Aorta (tissue), 5 donors: Measurements from ENCODE around the gene RBM20. TPM values are rescaled to one million over a fixed set of nuclear protein-coding genes. Genes with fewer than 3 reads are reported as not detected.

ENCODE experiments used
- ATAC-seq: fragments of 200-7000 bp; cut with Tn5 transposase; one replicate; pipeline ENCODE4 v1.9.1; 2022; ENCODE audit warnings: moderate library complexity; ENCODE audit not compliant: low FRiP score
- DNase-seq, 2 donors: peaks; one replicate each; pipeline ENCODE4 v3.0.0-alpha.2; 2020
- H3K27ac ChIP-seq, 2 donors: one replicate each; pipeline ENCODE4 v1.5.1; 2013; ENCODE audit warnings: low read length in 2 of 2, mild to moderate bottlenecking in 2 of 2, moderate library complexity in 2 of 2, control low read depth in 1 of 2, inconsistent platforms in 1 of 2, low read depth in 1 of 2
- H3K27me3 ChIP-seq, 2 donors: one replicate each; pipeline ENCODE4 v1.6.1; 2013; ENCODE audit warnings: control low read depth in 1 of 2, low read length in 1 of 2, mild to moderate bottlenecking in 1 of 2, moderate library complexity in 1 of 2; ENCODE audit not compliant: insufficient read depth in 2 of 2, control insufficient read depth in 1 of 2
- H3K36me3 ChIP-seq, 2 donors: one replicate each; pipeline ENCODE4 v1.6.1; 2013; ENCODE audit warnings: control low read depth in 1 of 2, low read length in 1 of 2, mild to moderate bottlenecking in 1 of 2; ENCODE audit not compliant: insufficient read depth in 2 of 2, control insufficient read depth in 1 of 2
- H3K4me1 ChIP-seq, 2 donors: one replicate each; pipeline ENCODE4 v1.6.1; 2013; ENCODE audit warnings: low read length in 2 of 2, control low read depth in 1 of 2, mild to moderate bottlenecking in 1 of 2, moderate library complexity in 1 of 2; ENCODE audit not compliant: insufficient read depth in 2 of 2, control insufficient read depth in 1 of 2
- H3K4me3 ChIP-seq, 2 donors: one replicate each; pipeline ENCODE4 v1.5.1; 2013; ENCODE audit warnings: low read length in 2 of 2, control low read depth in 1 of 2, mild to moderate bottlenecking in 1 of 2
- H3K9me3 ChIP-seq: one replicate; pipeline ENCODE4 v1.6.1; 2013; ENCODE audit warnings: mild to moderate bottlenecking, low read length; ENCODE audit not compliant: control insufficient read depth
- WGBS, 2 donors: extraction: QIAGEN DNeasy Blood & Tissue Kit; methylation state at CpG; one replicate each; pipeline ENCODE4 v1.1.7; 2013; 5-methylcytosine and 5-hydroxymethylcytosine counted together
- intact Hi-C, 2 donors: fragments of 100-400 bp; cut with DNase I; formaldehyde crosslinking; loops; one replicate each; pipeline versions ENCODE4 v1.14.2 to v1.15.0; 2022
- polyA plus RNA-seq, 2 donors: library from polyadenylated mRNA; stranded (reverse); fragments of 200-250 nt; gene quantifications; one replicate each; pipeline ENCODE4 v1.2.3, GENCODE V29; 2013
- total RNA-seq, 2 donors: library from RNA; stranded (reverse); fragmentation: NEBNext Ultra II Directional; extraction: Animal tissue kit (Norgen Biotek cat#: 25700); gene quantifications; one replicate each; pipeline ENCODE4 v1.2.1, GENCODE V29; 2021
- donor health status: healthy with polysubstance abuse.
- donor health status: Bipolar disorder and iron deficiency.
- donor health status: DM: no; HTN: no; CAD: no.
- donor health status: DM: no; HTN: no; CAD: no.
- donor health status: DM: yes; HTN: yes; CAD: no.

RBM20 gene
- total and polyA plus RNA-seq, 4 donors = 2.9 to 11.2 (median 8.0) TPM

- no peaks in the 10 kb centered on the region for H3K36me3 ChIP-seq
- no peaks in the 10 kb centered on the region for H3K9me3 ChIP-seq
- H3K27ac ChIP-seq = no peak overlapping the region
- no peak overlapping the region for H3K4me3 ChIP-seq
- intact Hi-C loops = no loop called here
- H3K27me3 ChIP-seq = no peaks in the 10 kb centered on the region
- no peaks in the 10 kb centered on the region for H3K4me1 ChIP-seq
- WGBS, 2 donors = 92 to 95% methylated on average over 3 of the region's 3 CpGs
- DNase-seq (no peak), ATAC-seq (no peak)
Observed at GRCh38 chr10:110777017-110777416, 132.9 kb downstream of the RBM20 start.

- Histone ChIP-seq H3K36me3 (no peaks in the 10 kb centered on the region), H3K9me3 (no peaks in the 10 kb centered on the region), H3K27me3 (no peaks in the 10 kb centered on the region), H3K27ac (no peak overlapping the region), H3K4me1 (no peaks in the 10 kb centered on the region), H3K4me3 (no peak overlapping the region)
- DNase-seq (no peak), ATAC-seq (no peak)
- 93 to 94% methylated on average over 4 of the region's 4 CpGs for WGBS, 2 donors
- intact Hi-C loops = no loop called here
Observed at GRCh38 chr10:110777661-110778060, 133.5 kb downstream of the RBM20 start.

GRCh38 chr10:110778211-110778610 is 134.1 kb downstream of the RBM20 start:
- Histone ChIP-seq H3K27me3 (no peaks in the 10 kb centered on the region), H3K4me1 (no peaks in the 10 kb centered on the region), H3K9me3 (no peaks in the 10 kb centered on the region), H3K4me3 (no peak overlapping the region), H3K36me3 (no peaks in the 10 kb centered on the region), H3K27ac (no peak overlapping the region)
- DNase-seq = no peak
- no peak for ATAC-seq
- WGBS, 2 donors = 53 to 61% methylated on average over 1 of the region's 1 CpG
- intact Hi-C loops = no loop called here

- Histone ChIP-seq H3K4me1 (no peaks in the 10 kb centered on the region), H3K4me3 (no peak overlapping the region), H3K36me3 (no peaks in the 10 kb centered on the region), H3K9me3 (no peaks in the 10 kb centered on the region), H3K27ac (no peak overlapping the region), H3K27me3 (no peaks in the 10 kb centered on the region)
- 82 to 87% methylated on average over 3 of the region's 3 CpGs for WGBS, 2 donors
- no peak for ATAC-seq
- no peak for DNase-seq
- intact Hi-C loops = no loop called here
Observed at GRCh38 chr10:110779489-110779888, 135.4 kb downstream of the RBM20 start.

GRCh38 chr10:110780704-110781103 is 136.6 kb downstream of the RBM20 start:
- DNase-seq (no peak), ATAC-seq (no peak)
- WGBS, 2 donors = 74 to 79% methylated on average over 8 of the region's 8 CpGs
- Histone ChIP-seq H3K4me3 (no peak overlapping the region), H3K9me3 (no peaks in the 10 kb centered on the region), H3K36me3 (no peaks in the 10 kb centered on the region), H3K27ac (no peak overlapping the region), H3K4me1 (peaks cover 0 to 3% of the 10 kb centered on the region in 2 donors), H3K27me3 (no peaks in the 10 kb centered on the region)
- intact Hi-C loops = no loop called here

- no peak overlapping the region for H3K27ac ChIP-seq
- 89 to 90% methylated on average over 7 of the region's 7 CpGs for WGBS, 2 donors
- no peak overlapping the region for H3K4me3 ChIP-seq
- DNase-seq = no peak
- peak; percentile 24 for ATAC-seq
- no peaks in the 10 kb centered on the region for H3K27me3 ChIP-seq
- intact Hi-C loops = no loop called here
- no peaks in the 10 kb centered on the region for H3K9me3 ChIP-seq
- no peaks in the 10 kb centered on the region for H3K36me3 ChIP-seq
- peaks cover 0 to 3% of the 10 kb centered on the region in 2 donors for H3K4me1 ChIP-seq
Observed at GRCh38 chr10:110781139-110781538, 137.0 kb downstream of the RBM20 start.

- intact Hi-C loops = no loop called here
- no peaks in the 10 kb centered on the region for H3K27me3 ChIP-seq
- peaks cover 0 to 3% of the 10 kb centered on the region in 2 donors for H3K4me1 ChIP-seq
- 96 to 97% methylated on average over 2 of the region's 2 CpGs for WGBS, 2 donors
- no peak for ATAC-seq
- DNase-seq = no peak
- no peaks in the 10 kb centered on the region for H3K9me3 ChIP-seq
- no peak overlapping the region for H3K4me3 ChIP-seq
- no peak overlapping the region for H3K27ac ChIP-seq
- H3K36me3 ChIP-seq = no peaks in the 10 kb centered on the region
Observed at GRCh38 chr10:110782616-110783015, 138.5 kb downstream of the RBM20 start.

GRCh38 chr10:110783509-110784107 is 139.5 kb downstream of the RBM20 start:
- H3K9me3 ChIP-seq = no peaks in the 10 kb centered on the region
- peaks cover 0 to 3% of the 10 kb centered on the region in 2 donors for H3K4me1 ChIP-seq
- 29 to 39% methylated on average over 7 of the region's 7 CpGs for WGBS, 2 donors
- intact Hi-C loops = no loop called here
- DNase-seq (no peak), ATAC-seq (no peak)
- peak overlapping the region in 1 of 2 donors; percentile 41 for H3K27ac ChIP-seq
- no peaks in the 10 kb centered on the region for H3K36me3 ChIP-seq
- no peaks in the 10 kb centered on the region for H3K27me3 ChIP-seq
- H3K4me3 ChIP-seq = no peak overlapping the region

- Histone ChIP-seq H3K9me3 (no peaks in the 10 kb centered on the region), H3K36me3 (no peaks in the 10 kb centered on the region), H3K4me1 (peaks cover 0 to 3% of the 10 kb centered on the region in 2 donors), H3K4me3 (no peak overlapping the region), H3K27me3 (no peaks in the 10 kb centered on the region), H3K27ac (peak overlapping the region in 1 of 2 donors; percentile 42)
- 35 to 37% methylated on average over 6 of the region's 6 CpGs for WGBS, 2 donors
- ATAC-seq (no peak), DNase-seq (no peak)
- intact Hi-C loops = no loop called here
Observed at GRCh38 chr10:110784198-110784597, 140.1 kb downstream of the RBM20 start.
